ENCODE data around the gene ZBTB12.
"Not testable (repeated sequence)": the region's sequence is repeated elsewhere in the genome, so short reads cannot be mapped to it uniquely, and the experiment has no call there.

The ZBTB12 gene, protein sequence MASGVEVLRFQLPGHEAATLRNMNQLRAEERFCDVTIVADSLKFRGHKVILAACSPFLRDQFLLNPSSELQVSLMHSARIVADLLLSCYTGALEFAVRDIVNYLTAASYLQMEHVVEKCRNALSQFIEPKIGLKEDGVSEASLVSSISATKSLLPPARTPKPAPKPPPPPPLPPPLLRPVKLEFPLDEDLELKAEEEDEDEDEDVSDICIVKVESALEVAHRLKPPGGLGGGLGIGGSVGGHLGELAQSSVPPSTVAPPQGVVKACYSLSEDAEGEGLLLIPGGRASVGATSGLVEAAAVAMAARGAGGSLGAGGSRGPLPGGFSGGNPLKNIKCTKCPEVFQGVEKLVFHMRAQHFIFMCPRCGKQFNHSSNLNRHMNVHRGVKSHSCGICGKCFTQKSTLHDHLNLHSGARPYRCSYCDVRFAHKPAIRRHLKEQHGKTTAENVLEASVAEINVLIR

DNA sequence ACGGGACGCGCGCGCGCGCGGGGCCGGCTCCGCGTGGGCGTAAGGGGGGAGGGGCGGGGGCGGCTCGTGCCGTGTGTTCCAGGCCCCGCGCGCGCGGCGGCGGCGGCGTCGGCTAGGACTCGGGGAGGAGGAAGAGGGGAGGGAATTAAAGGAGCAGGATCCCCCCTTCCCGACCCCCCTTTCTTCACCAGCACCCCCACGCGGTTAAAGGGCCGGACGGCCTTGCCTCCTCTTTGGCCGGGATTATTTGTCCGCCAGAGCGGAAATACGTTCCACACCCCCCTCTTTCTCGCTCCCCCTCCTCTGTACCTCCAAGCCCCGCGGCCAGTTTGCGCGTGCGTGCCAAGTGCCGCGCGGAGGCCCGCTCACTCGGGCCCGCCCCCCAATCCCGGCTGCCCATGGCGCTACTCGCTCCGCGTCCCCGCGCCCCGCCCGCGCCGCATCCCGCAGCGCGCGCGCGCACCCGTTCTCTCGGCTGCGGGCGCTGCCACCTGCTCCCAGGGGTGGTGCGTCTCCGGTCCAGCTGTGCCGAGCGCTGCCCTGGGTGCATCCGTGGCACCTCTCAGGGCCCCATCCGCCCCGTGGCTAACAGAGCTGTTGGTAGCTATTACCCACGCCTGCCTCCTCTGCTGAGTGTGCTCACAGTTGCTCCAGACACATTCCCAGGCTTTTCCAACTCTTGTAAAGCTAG is at the start of gene ZBTB12:
ZBTB12 (minus strand) TSS at position 134 of the 691 bp plus-strand sequence. CDS start 781 bp downstream, outside the sequence.
- DNase-seq, result peak; percentile 95

DNA sequence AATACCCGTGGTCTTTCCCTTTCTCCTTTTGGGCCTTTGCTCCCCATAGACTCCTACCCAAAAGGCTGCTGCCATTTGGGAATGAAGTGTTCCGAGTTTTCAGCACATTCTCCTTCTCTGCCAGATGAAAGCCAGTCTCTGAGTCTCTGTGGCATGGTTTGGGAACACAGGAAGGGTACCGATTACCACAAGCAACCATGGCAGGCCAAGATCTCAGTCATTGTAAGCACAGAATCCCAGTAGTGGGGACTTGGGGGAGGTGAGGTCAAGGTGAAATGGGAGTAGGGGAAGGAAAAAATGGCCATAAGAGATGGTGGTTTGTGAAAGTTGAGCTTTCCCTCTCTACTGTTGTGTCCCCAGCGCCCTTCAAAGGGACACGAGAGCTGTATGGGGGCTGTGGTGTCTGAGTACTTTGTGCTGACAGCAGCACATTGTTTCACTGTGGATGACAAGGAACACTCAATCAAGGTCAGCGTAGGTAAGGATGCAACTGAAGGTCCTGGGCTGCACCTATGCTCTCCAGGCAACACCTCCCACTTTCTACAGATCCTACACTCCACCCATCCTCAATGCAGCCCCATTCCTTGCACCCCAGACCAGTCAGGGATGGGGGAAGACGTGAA is 48.2 kb upstream of the ZBTB12 start:
- no peak for DNase-seq

DNA sequence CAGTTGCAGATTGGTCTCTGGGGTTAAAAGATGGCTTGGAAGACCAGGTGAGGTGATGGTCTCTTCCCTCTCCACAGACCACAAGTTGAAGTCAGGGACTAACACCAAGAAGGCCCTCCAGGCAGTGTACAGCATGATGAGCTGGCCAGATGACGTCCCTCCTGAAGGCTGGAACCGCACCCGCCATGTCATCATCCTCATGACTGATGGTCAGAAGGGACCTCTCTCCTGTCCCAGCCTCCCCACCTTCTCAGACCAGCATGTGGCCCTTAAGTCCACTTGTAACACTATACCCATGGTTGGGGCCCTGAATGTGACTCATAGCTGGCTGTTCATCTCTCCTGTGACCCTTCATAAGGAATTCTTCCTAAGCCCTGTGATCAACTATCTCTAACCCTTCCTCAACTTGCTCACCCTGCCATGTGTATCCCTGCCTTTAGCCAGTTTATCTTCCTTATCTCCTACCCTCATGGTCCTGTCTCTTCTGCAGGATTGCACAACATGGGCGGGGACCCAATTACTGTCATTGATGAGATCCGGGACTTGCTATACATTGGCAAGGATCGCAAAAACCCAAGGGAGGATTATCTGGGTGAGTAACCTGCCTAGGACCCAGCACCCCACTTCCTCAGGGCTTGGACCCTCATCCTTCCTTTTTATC is 47.0 kb upstream of the ZBTB12 start:
- DNase-seq, result no peak

DNA sequence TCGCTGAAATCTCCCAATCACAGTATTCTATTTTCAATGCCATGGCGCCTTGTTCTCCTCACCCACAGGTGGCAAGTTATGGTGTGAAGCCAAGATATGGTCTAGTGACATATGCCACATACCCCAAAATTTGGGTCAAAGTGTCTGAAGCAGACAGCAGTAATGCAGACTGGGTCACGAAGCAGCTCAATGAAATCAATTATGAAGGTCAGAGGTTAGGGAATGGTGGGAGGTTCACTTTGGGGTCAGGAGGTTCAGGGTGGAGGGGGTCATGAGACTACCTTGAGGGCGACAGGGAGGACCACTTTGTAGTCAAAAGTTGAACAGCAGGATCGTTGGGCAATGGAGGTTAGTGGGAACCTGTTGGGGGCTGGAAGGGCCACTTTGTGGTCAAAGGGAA is 46.4 kb upstream of the ZBTB12 start:
- DNase-seq, result no peak

DNA sequence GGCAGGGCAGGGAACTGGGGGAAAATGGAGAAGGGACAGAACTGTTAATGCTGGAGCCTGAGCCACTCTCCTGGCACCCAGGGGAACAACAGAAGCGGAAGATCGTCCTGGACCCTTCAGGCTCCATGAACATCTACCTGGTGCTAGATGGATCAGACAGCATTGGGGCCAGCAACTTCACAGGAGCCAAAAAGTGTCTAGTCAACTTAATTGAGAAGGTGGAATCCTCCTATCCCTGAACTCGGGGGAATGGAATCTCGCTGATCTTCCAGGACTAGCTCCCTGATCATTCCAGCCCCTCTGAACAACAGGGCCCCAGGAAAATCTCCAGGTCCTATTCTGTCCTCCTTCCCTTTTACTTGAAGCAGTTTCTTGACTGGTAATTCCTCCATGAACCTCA is 46.0 kb upstream of the ZBTB12 start:
- no peak for DNase-seq

DNA sequence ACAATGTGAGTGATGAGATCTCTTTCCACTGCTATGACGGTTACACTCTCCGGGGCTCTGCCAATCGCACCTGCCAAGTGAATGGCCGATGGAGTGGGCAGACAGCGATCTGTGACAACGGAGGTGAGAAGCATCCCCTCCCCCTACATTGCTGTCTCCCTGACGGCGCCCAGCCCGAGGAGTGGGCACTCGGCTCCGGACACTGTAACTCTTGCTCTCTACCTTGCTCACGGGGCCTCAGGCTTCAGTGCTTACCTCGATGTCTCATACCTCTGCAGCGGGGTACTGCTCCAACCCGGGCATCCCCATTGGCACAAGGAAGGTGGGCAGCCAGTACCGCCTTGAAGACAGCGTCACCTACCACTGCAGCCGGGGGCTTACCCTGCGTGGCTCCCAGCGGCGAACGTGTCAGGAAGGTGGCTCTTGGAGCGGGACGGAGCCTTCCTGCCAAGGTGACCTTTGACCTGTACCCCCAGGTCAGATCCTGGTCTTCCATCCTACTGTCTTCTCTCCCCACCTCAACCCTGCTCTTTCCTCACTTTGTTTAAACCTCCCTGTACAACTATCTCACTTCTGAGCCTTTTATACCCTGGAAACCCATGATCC is 45.3 kb upstream of the ZBTB12 start:
- DNase-seq, result no peak

DNA sequence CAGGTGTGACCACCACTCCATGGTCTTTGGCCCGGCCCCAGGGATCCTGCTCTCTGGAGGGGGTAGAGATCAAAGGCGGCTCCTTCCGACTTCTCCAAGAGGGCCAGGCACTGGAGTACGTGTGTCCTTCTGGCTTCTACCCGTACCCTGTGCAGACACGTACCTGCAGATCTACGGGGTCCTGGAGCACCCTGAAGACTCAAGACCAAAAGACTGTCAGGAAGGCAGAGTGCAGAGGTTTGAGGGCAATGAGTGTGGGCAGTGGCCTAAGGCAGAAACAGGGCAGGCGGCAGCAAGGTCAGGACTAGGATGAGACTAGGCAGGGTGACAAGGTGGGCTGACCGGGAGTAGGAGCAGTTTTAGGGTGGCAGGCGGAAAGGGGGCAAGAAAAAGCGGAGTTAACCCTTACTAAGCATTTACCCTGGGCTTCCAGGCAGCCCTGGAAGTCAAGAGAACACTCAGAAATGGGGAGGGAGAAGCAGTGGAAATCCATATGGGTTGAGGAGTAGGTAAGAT is 44.5 kb upstream of the ZBTB12 start:
- DNase-seq, result no peak

DNA sequence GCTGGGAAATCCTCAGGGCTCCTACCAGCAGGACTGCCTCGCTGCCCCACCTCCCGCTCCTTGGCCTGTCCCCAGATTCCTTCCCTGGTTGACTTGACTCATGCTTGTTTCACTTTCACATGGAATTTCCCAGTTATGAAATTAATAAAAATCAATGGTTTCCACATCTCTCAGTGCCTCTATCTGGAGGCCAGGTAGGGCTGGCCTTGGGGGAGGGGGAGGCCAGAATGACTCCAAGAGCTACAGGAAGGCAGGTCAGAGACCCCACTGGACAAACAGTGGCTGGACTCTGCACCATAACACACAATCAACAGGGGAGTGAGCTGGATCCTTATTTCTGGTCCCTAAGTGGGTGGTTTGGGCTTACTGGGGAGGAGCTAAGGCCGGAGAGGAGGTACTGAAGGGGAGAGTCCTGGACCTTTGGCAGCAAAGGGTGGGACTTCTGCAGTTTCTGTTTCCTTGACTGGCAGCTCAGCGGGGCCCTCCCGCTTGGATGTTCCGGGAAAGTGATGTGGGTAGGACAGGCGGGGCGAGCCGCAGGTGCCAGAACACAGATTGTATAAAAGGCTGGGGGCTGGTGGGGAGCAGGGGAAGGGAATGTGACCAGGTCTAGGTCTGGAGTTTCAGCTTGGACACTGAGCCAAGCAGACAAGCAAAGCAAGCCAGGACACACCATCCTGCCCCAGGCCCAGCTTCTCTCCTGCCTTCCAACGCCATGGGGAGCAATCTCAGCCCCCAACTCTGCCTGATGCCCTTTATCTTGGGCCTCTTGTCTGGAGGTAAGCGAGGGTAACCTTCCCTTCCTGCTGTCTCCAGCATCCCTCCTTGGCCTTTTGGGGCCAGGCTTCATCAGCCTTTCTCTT is 43.9 kb upstream of the ZBTB12 start, which contains the start of gene CFB:
CFB (plus strand) TSS at position 589 of the 863 bp plus-strand sequence; CDS start at position 716, 127 bp downstream.
- no peak for DNase-seq

DNA sequence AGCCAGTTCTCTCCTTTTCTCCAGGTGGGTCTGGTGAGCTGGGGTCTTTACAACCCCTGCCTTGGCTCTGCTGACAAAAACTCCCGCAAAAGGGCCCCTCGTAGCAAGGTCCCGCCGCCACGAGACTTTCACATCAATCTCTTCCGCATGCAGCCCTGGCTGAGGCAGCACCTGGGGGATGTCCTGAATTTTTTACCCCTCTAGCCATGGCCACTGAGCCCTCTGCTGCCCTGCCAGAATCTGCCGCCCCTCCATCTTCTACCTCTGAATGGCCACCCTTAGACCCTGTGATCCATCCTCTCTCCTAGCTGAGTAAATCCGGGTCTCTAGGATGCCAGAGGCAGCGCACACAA is 43.2 kb upstream of the ZBTB12 start:
- no peak for DNase-seq

DNA sequence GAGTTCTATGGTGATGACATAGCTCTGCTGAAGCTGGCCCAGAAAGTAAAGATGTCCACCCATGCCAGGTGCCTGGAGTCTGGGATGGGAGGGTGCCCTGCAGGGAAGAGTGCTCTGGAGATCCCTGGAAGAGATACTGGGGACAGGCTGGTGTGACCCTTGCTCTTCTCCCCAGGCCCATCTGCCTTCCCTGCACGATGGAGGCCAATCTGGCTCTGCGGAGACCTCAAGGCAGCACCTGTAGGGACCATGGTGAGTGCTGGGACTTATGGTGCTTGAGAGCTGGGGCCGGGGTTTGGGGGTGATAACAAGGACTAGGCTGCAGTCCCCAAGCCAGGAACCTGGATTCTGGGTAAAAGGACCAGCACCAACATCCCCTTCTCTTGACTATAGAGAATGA is 41.9 kb upstream of the ZBTB12 start:
- DNase-seq, result no peak

DNA sequence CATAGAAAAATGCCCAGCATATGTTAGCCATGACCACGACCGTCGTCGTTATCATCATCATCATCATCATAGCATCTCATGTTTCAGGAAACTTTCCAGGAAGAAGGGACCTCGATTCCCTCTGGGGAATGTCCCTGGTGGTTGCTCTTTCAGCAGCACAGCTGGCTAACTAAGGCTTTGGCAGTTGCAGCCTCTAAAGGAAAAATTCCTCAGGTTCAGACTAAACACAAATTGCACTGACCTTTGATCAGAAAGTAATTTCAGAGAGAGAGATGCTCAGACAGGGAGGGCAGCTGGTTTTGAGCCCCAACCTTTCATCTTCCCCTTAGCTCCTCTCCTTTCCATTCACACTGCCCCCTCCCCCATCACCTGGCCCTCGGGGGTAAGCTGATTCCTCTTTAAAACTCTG is 38.4 kb upstream of the ZBTB12 start:
- DNase-seq, result no peak

DNA sequence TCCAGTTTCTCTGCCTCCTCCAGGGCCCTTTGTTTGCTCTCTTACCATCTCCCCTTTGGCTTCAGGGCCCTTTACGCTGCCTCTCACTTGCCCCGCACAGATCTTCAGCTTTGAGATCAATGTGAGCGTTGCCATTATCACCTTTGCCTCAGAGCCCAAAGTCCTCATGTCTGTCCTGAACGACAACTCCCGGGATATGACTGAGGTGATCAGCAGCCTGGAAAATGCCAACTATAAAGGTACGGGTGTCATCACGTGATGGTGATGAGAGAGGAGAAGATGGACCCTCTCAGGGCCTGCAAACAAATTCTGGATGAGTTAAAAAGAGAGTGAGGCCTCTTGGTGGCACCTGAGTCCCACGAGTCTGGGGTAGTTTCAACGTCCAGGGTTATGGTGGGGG is 33.9 kb upstream of the ZBTB12 start:
- DNase-seq, result no peak

DNA sequence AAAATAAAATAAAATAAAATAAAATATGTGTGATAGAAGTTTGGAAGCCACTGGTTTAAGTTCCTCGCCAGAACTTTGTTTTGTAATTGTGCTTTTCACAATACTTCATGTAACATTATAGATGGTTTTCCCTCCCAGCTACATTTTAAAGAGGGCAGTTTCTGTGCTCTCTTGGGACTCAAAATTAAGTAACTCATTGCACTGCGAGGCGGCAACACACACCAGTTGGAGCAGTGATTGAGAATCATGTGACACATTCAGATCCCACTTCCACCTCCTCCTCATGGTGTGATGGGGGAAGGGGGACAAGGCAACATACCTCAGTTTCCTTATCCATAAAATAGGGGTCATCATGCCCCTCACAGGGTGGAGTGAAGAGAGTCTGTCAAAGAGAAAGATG is 33.1 kb upstream of the ZBTB12 start:
- no peak for DNase-seq

DNA sequence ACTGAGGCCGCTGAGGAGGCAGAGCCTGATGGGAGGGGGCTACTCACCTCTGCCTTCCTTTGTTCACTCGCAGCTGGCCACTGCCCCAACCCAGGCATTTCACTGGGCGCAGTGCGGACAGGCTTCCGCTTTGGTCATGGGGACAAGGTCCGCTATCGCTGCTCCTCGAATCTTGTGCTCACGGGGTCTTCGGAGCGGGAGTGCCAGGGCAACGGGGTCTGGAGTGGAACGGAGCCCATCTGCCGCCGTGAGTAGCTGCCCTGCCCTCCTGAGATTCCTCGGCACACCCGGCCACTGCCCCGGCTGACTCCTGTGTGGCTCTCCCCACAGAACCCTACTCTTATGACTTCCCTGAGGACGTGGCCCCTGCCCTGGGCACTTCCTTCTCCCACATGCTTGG is 31.7 kb upstream of the ZBTB12 start:
- no peak for DNase-seq

DNA sequence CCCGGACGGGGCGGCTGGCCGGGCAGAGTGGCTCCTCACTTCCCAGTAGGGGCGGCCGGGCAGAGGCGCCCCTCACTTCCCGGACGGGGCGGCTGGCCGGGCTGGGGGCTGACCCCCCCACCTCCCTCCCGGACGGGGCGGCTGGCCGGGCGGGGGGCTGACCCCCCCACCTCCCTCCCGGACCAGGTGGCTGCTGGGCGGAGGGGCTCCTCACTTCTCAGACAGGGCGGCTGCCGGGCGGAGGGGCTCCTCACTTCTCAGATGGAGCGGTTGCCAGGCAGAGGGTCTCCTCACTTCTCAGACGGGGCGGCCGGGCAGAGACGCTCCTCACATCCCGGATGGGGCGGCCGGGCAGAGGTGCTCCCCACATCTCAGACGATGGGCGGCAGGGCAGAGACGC is 30.3 kb upstream of the ZBTB12 start:
- not testable (repeated sequence) for DNase-seq

DNA sequence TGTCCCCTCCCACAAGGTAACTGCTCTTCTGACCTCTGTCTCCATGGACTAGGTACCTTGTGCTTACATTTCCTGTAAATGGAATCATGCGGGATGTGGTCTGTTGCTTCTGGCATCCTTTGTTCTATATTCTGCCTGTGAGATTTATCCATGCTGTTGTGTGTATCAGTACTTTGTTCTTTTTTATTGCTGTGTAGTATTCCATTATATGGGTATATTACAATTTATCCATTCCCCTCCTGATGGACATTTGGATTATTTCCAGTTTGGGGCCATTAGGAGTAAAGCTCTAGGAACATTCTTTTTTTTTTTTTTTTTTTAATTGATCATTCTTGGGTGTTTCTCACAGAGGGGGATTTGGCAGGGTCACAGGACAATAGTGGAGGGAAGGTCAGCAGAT is 29.1 kb upstream of the ZBTB12 start:
- no peak for DNase-seq

DNA sequence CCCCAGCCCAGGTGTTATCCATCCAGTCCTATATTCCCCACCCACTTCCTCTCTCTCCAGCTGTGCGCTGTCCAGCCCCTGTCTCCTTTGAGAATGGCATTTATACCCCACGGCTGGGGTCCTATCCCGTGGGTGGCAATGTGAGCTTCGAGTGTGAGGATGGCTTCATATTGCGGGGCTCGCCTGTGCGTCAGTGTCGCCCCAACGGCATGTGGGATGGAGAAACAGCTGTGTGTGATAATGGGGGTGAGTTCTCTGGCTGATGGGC is 26.7 kb upstream of the ZBTB12 start:
- DNase-seq, result no peak

DNA sequence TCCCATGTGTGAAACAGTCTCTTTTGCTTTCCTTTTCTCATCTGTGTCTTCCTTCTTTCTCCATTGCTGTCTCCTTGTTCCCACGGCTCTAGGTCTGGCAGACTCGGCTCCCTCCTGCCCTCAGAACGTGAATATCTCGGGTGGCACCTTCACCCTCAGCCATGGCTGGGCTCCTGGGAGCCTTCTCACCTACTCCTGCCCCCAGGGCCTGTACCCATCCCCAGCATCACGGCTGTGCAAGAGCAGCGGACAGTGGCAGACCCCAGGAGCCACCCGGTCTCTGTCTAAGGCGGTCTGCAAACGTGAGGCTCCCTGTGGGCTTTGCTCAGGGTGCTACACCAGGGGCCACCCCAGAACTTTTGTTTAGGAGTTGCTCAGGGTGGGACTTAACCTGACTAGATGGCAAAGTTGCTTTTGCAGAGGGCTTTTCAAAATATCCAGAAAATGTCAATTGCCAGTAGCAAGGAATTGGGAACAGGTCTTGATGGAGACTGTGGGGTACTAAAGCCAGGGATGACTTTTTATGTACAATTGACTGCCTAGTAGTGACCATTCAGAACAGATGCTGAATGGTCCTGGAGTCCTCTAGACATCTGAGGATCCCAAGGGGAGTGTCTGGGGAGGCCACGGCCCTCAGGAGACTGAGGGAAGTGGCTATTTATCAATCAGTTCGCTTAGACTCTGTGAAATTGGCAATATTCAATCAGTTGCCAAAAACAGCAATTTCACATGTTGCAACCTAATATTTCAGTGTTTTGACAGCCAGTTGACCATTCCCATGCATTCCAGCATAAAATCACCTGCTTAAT is 26.2 kb upstream of the ZBTB12 start:
- DNase-seq, result no peak

DNA sequence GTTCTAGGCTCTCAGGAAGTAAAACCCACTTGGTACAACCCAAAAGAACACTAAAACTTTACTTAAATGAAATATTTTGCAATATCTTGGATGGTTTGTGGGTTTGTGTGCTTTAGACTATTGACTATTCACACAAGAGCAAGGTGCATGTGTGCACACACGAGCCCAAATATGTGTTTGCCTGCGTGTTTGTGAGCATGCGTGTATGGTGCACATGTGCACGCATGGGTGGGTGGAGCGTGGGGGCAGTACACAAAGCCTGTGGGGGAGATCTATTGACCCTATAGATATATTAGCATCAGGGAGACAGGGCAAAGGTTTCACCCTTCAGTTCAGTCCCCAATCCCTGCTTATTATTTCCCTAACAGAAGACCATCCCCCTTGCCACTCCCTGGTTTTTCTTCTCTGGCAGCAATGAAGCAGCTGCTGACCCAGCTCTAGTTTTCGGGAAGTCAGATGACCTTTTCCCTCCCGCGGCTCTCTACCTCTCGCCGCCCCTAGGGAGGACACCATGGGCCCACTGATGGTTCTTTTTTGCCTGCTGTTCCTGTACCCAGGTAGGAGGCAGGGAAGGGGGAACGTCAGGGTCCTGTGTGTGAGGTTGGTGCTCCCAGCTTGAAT is 25.5 kb upstream of the ZBTB12 start, which contains the start of gene C2:
C2 (plus strand) TSS at position 476 of the 621 bp plus-strand sequence; CDS start at position 512, 36 bp downstream.
- DNase-seq, result no peak

DNA sequence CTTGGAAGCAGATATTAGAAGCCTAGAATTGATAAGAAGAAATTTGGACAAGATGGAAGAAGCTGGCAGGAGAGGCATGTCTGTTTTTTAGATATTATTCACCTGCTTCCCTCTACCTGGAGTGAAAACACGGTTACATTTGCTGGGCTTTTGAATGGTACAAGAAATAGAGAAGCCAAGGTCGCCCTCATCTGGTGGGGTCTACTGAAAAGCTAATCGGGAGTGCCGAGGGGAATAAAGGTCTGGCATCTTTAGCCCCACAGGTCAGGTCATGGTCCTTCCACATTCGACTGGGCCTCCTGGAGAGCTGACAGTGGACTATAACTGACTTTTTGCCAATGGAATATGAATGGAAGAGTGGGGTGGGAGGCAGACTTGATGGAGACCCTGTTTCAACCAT is 21.1 kb upstream of the ZBTB12 start:
- no peak for DNase-seq

Data from hippocampal formation (tissue), 2 donors.